ENCODE results near the gene HECA. TPM values are rescaled to one million over a fixed set of nuclear protein-coding genes. Genes with fewer than 3 reads are reported as not detected.

HECA gene
- total and polyA plus RNA-seq, 2 of the 8 experiments (the other 6 are each of a cell fraction or from before 2014, with no cell fraction given): 2.4 to 9.2 TPM

GRCh38 chr6:139161169-139161568 lies 26.3 kb downstream of the HECA start:
- Histone ChIP-seq H4K8ac (ENCODE audit: extremely low read depth, insufficient read depth, low read length) (no peak overlapping the region), H4K20me1 (replicated peaks in 1 of 2; ENCODE audit: control insufficient read depth in 1 of 2, insufficient read depth in 2 of 2, low read length in 2 of 2) (peaks cover 0 to 2% of the 10 kb centered on the region in 2 experiments), H2AFZ (ENCODE audit: low read length) (no peak overlapping the region), H3K23me2 (ENCODE audit: low read depth, low read length) (no peaks in the 10 kb centered on the region; the same call in 1 of the 2 replicates), H3K4me2 (ENCODE audit: insufficient read depth in 1 of 2, low read depth in 2 of 2, low read length in 2 of 2) (no peak overlapping the region), H3K4me1 (replicated peaks in 1 of 4; ENCODE audit: control insufficient read depth in 3 of 4, insufficient read depth in 4 of 4, low read length in 3 of 4) (no peaks in the 10 kb centered on the region), H3K56ac (replicated peaks; ENCODE audit: insufficient read length, low read depth, low read length) (no peak overlapping the region), H3K9ac (replicated peaks in 1 of 4; ENCODE audit: extremely low read depth in 1 of 4, low read depth in 3 of 4, low read length in 3 of 4) (no peak overlapping the region), H3K4me3 (ENCODE audit: extremely low read depth in 1 of 4, insufficient read depth in 2 of 4, low read depth in 3 of 4, low read length in 4 of 4) (no peak overlapping the region), H2BK20ac (ENCODE audit: low read length) (no peak overlapping the region), H3K27me3 (replicated peaks in 1 of 4; ENCODE audit: control insufficient read depth in 3 of 4, extremely low read depth in 1 of 4, insufficient read depth in 3 of 4, low read length in 3 of 4) (no peaks in the 10 kb centered on the region), H3K18ac (ENCODE audit: extremely low read depth, low read length) (no peak overlapping the region), H3K4ac (replicated peaks; ENCODE audit: insufficient read length, low read depth, low read length) (no peak overlapping the region), H3K14ac (ENCODE audit: insufficient read length) (no peak overlapping the region), H3K27ac (ENCODE audit: low read depth, low read length) (no peak overlapping the region), H3K23ac (ENCODE audit: insufficient read length) (no peak overlapping the region), H2AK5ac (ENCODE audit: low read depth, low read length) (no peak overlapping the region), H2BK15ac (ENCODE audit: low read length) (no peak overlapping the region), H4K5ac (ENCODE audit: insufficient read length, low read depth, low read length) (no peak overlapping the region), H3K36me3 (ENCODE audit: control insufficient read depth in 2 of 4, insufficient read depth in 4 of 4, low read length in 3 of 4) (no peaks in the 10 kb centered on the region), H2BK120ac (replicated peaks; ENCODE audit: low read depth, low read length) (no peak overlapping the region), H2BK12ac (ENCODE audit: low read depth, low read length) (no peak overlapping the region), H3K9me3 (ENCODE audit: insufficient read depth in 2 of 2, low read depth in 1 of 2, low read length in 1 of 2) (no peaks in the 10 kb centered on the region), H3K79me2 (ENCODE audit: control insufficient read depth in 1 of 2, insufficient read depth in 2 of 2, low read length in 2 of 2) (no peaks in the 10 kb centered on the region; a peak in 2 of 4 replicates), H4K91ac (replicated peaks; ENCODE audit: insufficient read length, low read length) (no peak overlapping the region), H3K79me1 (ENCODE audit: low read depth, low read length) (no peaks in the 10 kb centered on the region), H2BK5ac (ENCODE audit: low read depth, low read length) (no peak overlapping the region)
- DNase-seq (ENCODE audit: low read depth in 1 of 2, low spot score in 2 of 2) (no peak), FAIRE-seq (no peak)
- ChIA-PET CTCF (ENCODE audit: partially characterized antibody) (interaction anchor here (1.5 kb wide), 1 partner anchor 36 kb away, joined by 3 read pairs; no protein-coding TSS in a partner anchor), POLR2A (ENCODE audit: partially characterized antibody) (interaction anchor here (0.6 kb wide), 1 partner anchor 345 kb away, joined by 3 read pairs; no protein-coding TSS in a partner anchor)
- TF ChIP-seq CEBPB (IDR thresholded peaks at IDR 0.05; ENCODE audit: low read depth, low read length): no peak
- no peak for TF ChIP-seq CREB1 (IDR thresholded peaks at IDR 0.05)
- TF ChIP-seq POU5F1 (IDR thresholded peaks at IDR 0.05; ENCODE audit: low read depth, low read length): no peak
- no peak for TF ChIP-seq FOSL1 (IDR thresholded peaks at IDR 0.05; ENCODE audit: insufficient read depth, low read depth, low read length)
- no peak for TF ChIP-seq EZH2 (IDR thresholded peaks at IDR 0.05; ENCODE audit: low read depth, low read length, severe bottlenecking)
- TF ChIP-seq RBBP5 (IDR thresholded peaks at IDR 0.05; ENCODE audit: borderline replicate concordance, low read depth, low read length): no peak
- no peak for TF ChIP-seq SIN3A (conservative IDR thresholded peaks at IDR 0.05 in 1 of 2, IDR thresholded peaks at IDR 0.05 in 1 of 2; ENCODE audit: low read depth in 1 of 2, low read length in 2 of 2)
- no peak for TF ChIP-seq POLR2AphosphoS5 (IDR thresholded peaks at IDR 0.05; ENCODE audit: low read depth, low read length)
- TF ChIP-seq KDM1A (IDR thresholded peaks at IDR 0.05; ENCODE audit: borderline replicate concordance, low read length): no peak
- TF ChIP-seq NRF1 (IDR thresholded peaks at IDR 0.05; ENCODE audit: low read depth, low read length): no peak
- no peak for TF ChIP-seq GABPA (IDR thresholded peaks at IDR 0.05; ENCODE audit: borderline replicate concordance, insufficient read depth, low read length)
- TF ChIP-seq GTF2F1 (IDR thresholded peaks at IDR 0.05; ENCODE audit: borderline replicate concordance, low read depth, low read length): no peak
- WGBS, 2 experiments (ENCODE audit: extremely low coverage in 1 of 2, insufficient coverage in 1 of 2, insufficient read length in 1 of 2, insufficient replicate concordance in 2 of 2, low coverage in 1 of 2, low lambda C conversion rate in 2 of 2, missing lambda C conversion rate in 1 of 2): 84% methylated on average over 1 of the region's 1 CpG; no CpG with 5 or more reads in 1 of the 2 experiments
